ENCODE results near the gene GLDN.

GLDN gene

DNA sequence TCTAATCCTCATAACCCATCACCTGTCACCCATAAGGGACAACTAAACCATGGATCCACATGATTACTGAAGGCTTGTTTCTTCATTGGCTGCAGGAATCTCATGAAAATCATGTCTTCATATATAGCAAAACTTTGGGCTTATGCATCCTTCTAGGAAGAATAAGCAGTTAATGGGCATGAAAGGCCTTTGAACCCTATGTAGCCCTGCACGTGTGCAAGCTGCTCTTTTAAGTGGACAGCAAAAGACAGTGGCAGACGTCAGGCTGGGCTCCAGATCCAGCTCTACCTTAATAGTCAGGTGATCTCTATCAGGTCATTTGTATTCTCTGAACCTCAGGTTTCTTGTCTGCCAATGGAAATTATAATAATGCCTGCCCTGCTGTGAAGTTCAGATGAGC lies 21.9 kb upstream of the GLDN start:
- H4K8ac ChIP-seq (ENCODE audit: low read depth, low read length), result no peak overlapping the region
- H3K23ac ChIP-seq (ENCODE audit: low read length), result no peak overlapping the region
- no peak overlapping the region for H3K9ac ChIP-seq (ENCODE audit: low read length)
- no peak overlapping the region for H2BK5ac ChIP-seq (ENCODE audit: low read length)
- H3K27me3 ChIP-seq (ENCODE audit: insufficient read depth, low read length, poor library complexity), result no peaks in the 10 kb centered on the region
- H3K18ac ChIP-seq (ENCODE audit: low read length), result no peak overlapping the region
- no peak overlapping the region for H2BK120ac ChIP-seq (ENCODE audit: low read depth, low read length)
- no peaks in the 10 kb centered on the region for H3K79me1 ChIP-seq (ENCODE audit: low read length)
- H3K36me3 ChIP-seq (ENCODE audit: control insufficient read depth, insufficient read depth, low read length), result no peaks in the 10 kb centered on the region
- no peak overlapping the region for H3K27ac ChIP-seq (ENCODE audit: low read depth, low read length)
- H2AK5ac ChIP-seq (ENCODE audit: low read length), result no peak overlapping the region
- no peak overlapping the region for H3K4me3 ChIP-seq (ENCODE audit: low read length)
- H4K5ac ChIP-seq (ENCODE audit: low read length), result no peak overlapping the region
- H3K79me2 ChIP-seq (ENCODE audit: control insufficient read depth, insufficient read depth, low read length), result no peaks in the 10 kb centered on the region
- DNase-seq, result no peak
- H3K56ac ChIP-seq (ENCODE audit: low read length), result no peak overlapping the region
- no CpG with 5 or more reads among the region's 2 CpGs for WGBS (ENCODE audit: extremely low coverage, insufficient coverage, low lambda C conversion rate)
- no peak overlapping the region for H3K4me2 ChIP-seq (ENCODE audit: low read length)
- H3K4me1 ChIP-seq (ENCODE audit: control insufficient read depth, low read depth, low read length), result no peaks in the 10 kb centered on the region
- H3K4ac ChIP-seq (ENCODE audit: low read depth, low read length), result no peak overlapping the region
- H2BK15ac ChIP-seq (replicated peaks; ENCODE audit: low read depth), result no peak overlapping the region

DNA sequence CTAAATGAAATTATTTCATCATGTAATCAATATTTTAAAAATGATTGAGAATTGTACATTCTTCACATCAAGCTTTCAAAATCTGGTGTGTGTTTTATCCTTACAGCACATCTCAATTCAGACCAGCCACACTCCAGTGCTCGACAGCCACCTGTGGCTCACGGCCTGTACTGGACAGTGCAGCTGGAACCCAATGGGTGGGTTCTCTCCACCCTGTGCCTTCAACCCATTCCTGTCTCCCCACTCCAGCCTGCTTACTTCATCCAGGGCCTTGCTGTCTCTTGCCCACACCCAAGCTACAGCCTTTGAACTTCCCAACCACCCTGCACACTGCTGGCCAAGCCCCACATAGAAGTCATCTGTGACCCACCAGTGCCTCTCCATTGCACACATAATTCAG lies 20.6 kb upstream of the GLDN start:
- Histone ChIP-seq H2BK15ac (replicated peaks; ENCODE audit: low read depth) (no peak overlapping the region), H4K5ac (ENCODE audit: low read length) (no peak overlapping the region), H3K79me2 (ENCODE audit: control insufficient read depth, insufficient read depth, low read length) (no peaks in the 10 kb centered on the region), H3K27ac (ENCODE audit: low read depth, low read length) (no peak overlapping the region), H3K4me2 (ENCODE audit: low read length) (no peak overlapping the region), H3K4me3 (ENCODE audit: low read length) (no peak overlapping the region), H3K79me1 (ENCODE audit: low read length) (no peaks in the 10 kb centered on the region), H3K36me3 (ENCODE audit: control insufficient read depth, insufficient read depth, low read length) (no peaks in the 10 kb centered on the region), H3K4ac (ENCODE audit: low read depth, low read length) (no peak overlapping the region), H3K9ac (ENCODE audit: low read length) (no peak overlapping the region), H4K8ac (ENCODE audit: low read depth, low read length) (no peak overlapping the region), H2BK5ac (ENCODE audit: low read length) (no peak overlapping the region), H3K56ac (ENCODE audit: low read length) (no peak overlapping the region), H2BK120ac (ENCODE audit: low read depth, low read length) (no peak overlapping the region), H2AK5ac (ENCODE audit: low read length) (no peak overlapping the region), H3K23ac (ENCODE audit: low read length) (no peak overlapping the region), H3K18ac (ENCODE audit: low read length) (no peak overlapping the region), H3K4me1 (ENCODE audit: control insufficient read depth, low read depth, low read length) (no peaks in the 10 kb centered on the region), H3K27me3 (ENCODE audit: insufficient read depth, low read length, poor library complexity) (no peaks in the 10 kb centered on the region)
- no peak for DNase-seq
- WGBS (ENCODE audit: extremely low coverage, insufficient coverage, low lambda C conversion rate), result no CpG with 5 or more reads among the region's 2 CpGs

DNA sequence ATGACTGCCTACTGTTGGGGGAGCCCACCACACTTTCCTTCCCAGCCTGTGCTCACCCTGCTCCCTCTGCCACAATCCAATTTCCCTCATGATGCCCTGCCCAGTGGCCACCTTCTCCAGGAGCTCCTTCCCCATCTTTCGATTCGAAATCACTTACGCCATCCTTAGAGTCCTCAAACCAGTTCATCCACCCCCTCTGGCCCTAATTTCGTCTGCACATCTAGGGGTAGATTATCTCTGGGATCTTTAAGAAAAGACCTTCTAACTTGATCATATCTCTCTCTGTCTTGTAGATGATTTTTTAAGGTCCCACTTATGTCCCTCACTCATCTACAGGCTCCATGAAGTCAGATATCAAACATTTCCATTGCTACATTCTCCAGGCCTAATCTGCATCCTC lies 20.1 kb upstream of the GLDN start:
- Histone ChIP-seq H2AK5ac (ENCODE audit: low read length) (no peak overlapping the region), H2BK15ac (replicated peaks; ENCODE audit: low read depth) (no peak overlapping the region), H3K4me2 (ENCODE audit: low read length) (no peak overlapping the region), H3K79me1 (ENCODE audit: low read length) (no peaks in the 10 kb centered on the region), H3K9ac (ENCODE audit: low read length) (no peak overlapping the region), H3K4me3 (ENCODE audit: low read length) (no peak overlapping the region), H2BK5ac (ENCODE audit: low read length) (no peak overlapping the region), H4K8ac (ENCODE audit: low read depth, low read length) (no peak overlapping the region), H3K18ac (ENCODE audit: low read length) (no peak overlapping the region), H3K4me1 (ENCODE audit: control insufficient read depth, low read depth, low read length) (no peaks in the 10 kb centered on the region), H3K23ac (ENCODE audit: low read length) (no peak overlapping the region), H4K5ac (ENCODE audit: low read length) (no peak overlapping the region), H3K79me2 (ENCODE audit: control insufficient read depth, insufficient read depth, low read length) (no peaks in the 10 kb centered on the region), H3K4ac (ENCODE audit: low read depth, low read length) (no peak overlapping the region), H2BK120ac (ENCODE audit: low read depth, low read length) (no peak overlapping the region), H3K36me3 (ENCODE audit: control insufficient read depth, insufficient read depth, low read length) (no peaks in the 10 kb centered on the region), H3K27me3 (ENCODE audit: insufficient read depth, low read length, poor library complexity) (no peaks in the 10 kb centered on the region), H3K27ac (ENCODE audit: low read depth, low read length) (no peak overlapping the region), H3K56ac (ENCODE audit: low read length) (no peak overlapping the region)
- no peak for DNase-seq
- no CpG with 5 or more reads among the region's 4 CpGs for WGBS (ENCODE audit: extremely low coverage, insufficient coverage, low lambda C conversion rate)

DNA sequence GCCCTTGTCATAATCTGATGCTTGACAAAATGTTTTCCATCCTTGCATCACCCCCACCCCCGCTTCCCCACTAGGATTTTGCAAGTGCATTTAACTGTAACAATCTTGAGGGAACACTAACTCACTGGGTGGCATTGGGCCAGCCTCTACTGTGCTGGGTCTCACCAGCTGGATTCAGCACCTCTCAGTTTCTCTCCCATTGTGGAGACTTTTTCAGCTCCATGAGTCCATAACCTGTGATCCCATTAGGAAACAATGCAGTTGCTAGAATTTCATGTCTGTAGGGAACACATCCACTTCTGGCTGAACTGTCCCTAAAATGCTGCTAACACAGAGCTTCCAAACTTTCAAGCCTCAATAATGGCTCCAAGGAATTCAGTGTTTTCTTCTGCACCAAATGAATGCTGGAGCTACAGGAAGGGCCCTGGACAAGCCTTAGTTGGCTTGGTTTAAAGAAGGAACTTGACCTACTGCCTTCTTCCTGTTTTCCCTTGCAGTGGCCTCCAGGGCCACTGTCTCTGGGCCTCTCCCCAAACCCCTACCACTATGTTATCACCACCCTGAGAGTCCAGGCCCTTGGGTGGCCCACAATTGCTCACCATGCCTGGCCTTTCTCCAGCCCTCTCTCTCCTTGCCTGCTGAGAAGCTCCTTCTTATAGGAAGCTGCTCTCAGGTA lies 18.7 kb upstream of the GLDN start:
- DNase-seq, result no peak
- Histone ChIP-seq H3K4ac (ENCODE audit: low read depth, low read length) (no peak overlapping the region), H2BK5ac (ENCODE audit: low read length) (no peak overlapping the region), H3K27me3 (ENCODE audit: insufficient read depth, low read length, poor library complexity) (no peaks in the 10 kb centered on the region), H3K79me1 (ENCODE audit: low read length) (no peaks in the 10 kb centered on the region), H2BK15ac (replicated peaks; ENCODE audit: low read depth) (no peak overlapping the region), H3K27ac (ENCODE audit: low read depth, low read length) (no peak overlapping the region), H2AK5ac (ENCODE audit: low read length) (no peak overlapping the region), H2BK120ac (ENCODE audit: low read depth, low read length) (no peak overlapping the region), H3K4me2 (ENCODE audit: low read length) (no peak overlapping the region), H3K36me3 (ENCODE audit: control insufficient read depth, insufficient read depth, low read length) (no peaks in the 10 kb centered on the region), H4K8ac (ENCODE audit: low read depth, low read length) (no peak overlapping the region), H3K79me2 (ENCODE audit: control insufficient read depth, insufficient read depth, low read length) (no peaks in the 10 kb centered on the region), H3K4me1 (ENCODE audit: control insufficient read depth, low read depth, low read length) (no peaks in the 10 kb centered on the region), H4K5ac (ENCODE audit: low read length) (no peak overlapping the region), H3K9ac (ENCODE audit: low read length) (no peak overlapping the region), H3K18ac (ENCODE audit: low read length) (no peak overlapping the region), H3K23ac (ENCODE audit: low read length) (no peak overlapping the region), H3K4me3 (ENCODE audit: low read length) (no peak overlapping the region), H3K56ac (ENCODE audit: low read length) (no peak overlapping the region)
- no CpG with 5 or more reads among the region's 1 CpG for WGBS (ENCODE audit: extremely low coverage, insufficient coverage, low lambda C conversion rate)

DNA sequence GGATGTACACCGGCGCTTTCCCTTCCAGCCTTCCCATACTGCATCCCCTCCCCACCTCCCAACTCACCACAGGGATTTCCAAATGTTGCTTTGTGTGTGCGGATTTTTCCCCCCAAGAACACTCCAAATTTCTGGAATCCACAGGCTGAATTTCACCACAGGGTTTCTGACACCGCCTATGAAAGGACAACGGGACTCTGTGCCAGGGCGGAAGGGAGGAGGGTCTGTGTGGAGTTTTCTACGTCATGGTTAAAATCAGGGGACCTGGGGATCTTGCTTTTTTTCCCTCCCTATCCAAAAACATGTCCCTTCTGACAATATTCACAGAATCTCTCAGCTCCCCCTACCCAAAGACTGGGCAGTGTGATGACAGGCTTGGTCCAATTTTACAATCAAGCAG lies 17.7 kb upstream of the GLDN start:
- Histone ChIP-seq H3K4me3 (ENCODE audit: low read length) (no peak overlapping the region), H2BK15ac (replicated peaks; ENCODE audit: low read depth) (no peak overlapping the region), H3K27ac (ENCODE audit: low read depth, low read length) (no peak overlapping the region), H2BK5ac (ENCODE audit: low read length) (no peak overlapping the region), H3K4ac (ENCODE audit: low read depth, low read length) (no peak overlapping the region), H2AK5ac (ENCODE audit: low read length) (no peak overlapping the region), H3K56ac (ENCODE audit: low read length) (no peak overlapping the region), H3K4me1 (ENCODE audit: control insufficient read depth, low read depth, low read length) (no peaks in the 10 kb centered on the region), H4K5ac (ENCODE audit: low read length) (no peak overlapping the region), H4K8ac (ENCODE audit: low read depth, low read length) (no peak overlapping the region), H3K36me3 (ENCODE audit: control insufficient read depth, insufficient read depth, low read length) (no peaks in the 10 kb centered on the region), H3K79me1 (ENCODE audit: low read length) (no peaks in the 10 kb centered on the region), H3K79me2 (ENCODE audit: control insufficient read depth, insufficient read depth, low read length) (no peaks in the 10 kb centered on the region), H3K27me3 (ENCODE audit: insufficient read depth, low read length, poor library complexity) (no peaks in the 10 kb centered on the region), H3K9ac (ENCODE audit: low read length) (no peak overlapping the region), H2BK120ac (ENCODE audit: low read depth, low read length) (no peak overlapping the region), H3K18ac (ENCODE audit: low read length) (no peak overlapping the region), H3K23ac (ENCODE audit: low read length) (no peak overlapping the region), H3K4me2 (ENCODE audit: low read length) (no peak overlapping the region)
- DNase-seq, result no peak
- WGBS (ENCODE audit: extremely low coverage, insufficient coverage, low lambda C conversion rate), result no CpG with 5 or more reads among the region's 7 CpGs

DNA sequence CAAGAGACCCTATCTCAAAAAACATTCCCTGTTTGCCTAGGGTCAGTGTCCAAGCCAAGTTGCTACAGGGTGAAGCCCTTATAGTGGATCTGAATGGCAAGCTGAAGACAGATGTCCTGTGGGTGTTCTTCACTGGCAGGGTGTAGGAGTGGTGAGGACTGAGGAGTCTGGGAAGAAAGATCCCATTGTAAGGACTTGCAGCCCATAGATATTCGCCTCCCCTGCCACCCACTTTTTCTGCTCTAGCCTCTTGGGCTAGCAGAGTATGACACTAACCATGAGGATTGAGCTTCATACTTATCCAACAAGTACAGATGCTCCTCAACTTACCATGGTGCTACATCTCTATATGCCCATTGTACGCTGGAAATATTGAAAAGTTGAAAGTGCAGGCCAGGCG lies 16.3 kb upstream of the GLDN start:
- H3K79me1 ChIP-seq (ENCODE audit: low read length), result no peaks in the 10 kb centered on the region
- no peak overlapping the region for H3K4ac ChIP-seq (ENCODE audit: low read depth, low read length)
- H3K4me2 ChIP-seq (ENCODE audit: low read length), result no peak overlapping the region
- no CpG with 5 or more reads among the region's 3 CpGs for WGBS (ENCODE audit: extremely low coverage, insufficient coverage, low lambda C conversion rate)
- no peak overlapping the region for H3K23ac ChIP-seq (ENCODE audit: low read length)
- H3K4me1 ChIP-seq (ENCODE audit: control insufficient read depth, low read depth, low read length), result no peaks in the 10 kb centered on the region
- no peaks in the 10 kb centered on the region for H3K27me3 ChIP-seq (ENCODE audit: insufficient read depth, low read length, poor library complexity)
- H2BK120ac ChIP-seq (ENCODE audit: low read depth, low read length), result no peak overlapping the region
- H3K18ac ChIP-seq (ENCODE audit: low read length), result no peak overlapping the region
- H4K8ac ChIP-seq (ENCODE audit: low read depth, low read length), result no peak overlapping the region
- no peak overlapping the region for H3K4me3 ChIP-seq (ENCODE audit: low read length)
- H3K79me2 ChIP-seq (ENCODE audit: control insufficient read depth, insufficient read depth, low read length), result no peaks in the 10 kb centered on the region
- no peak overlapping the region for H3K56ac ChIP-seq (ENCODE audit: low read length)
- no peak overlapping the region for H4K5ac ChIP-seq (ENCODE audit: low read length)
- no peak overlapping the region for H2BK5ac ChIP-seq (ENCODE audit: low read length)
- no peak overlapping the region for H3K9ac ChIP-seq (ENCODE audit: low read length)
- no peaks in the 10 kb centered on the region for H3K36me3 ChIP-seq (ENCODE audit: control insufficient read depth, insufficient read depth, low read length)
- H2AK5ac ChIP-seq (ENCODE audit: low read length), result no peak overlapping the region
- no peak overlapping the region for H2BK15ac ChIP-seq (replicated peaks; ENCODE audit: low read depth)
- no peak for DNase-seq
- H3K27ac ChIP-seq (ENCODE audit: low read depth, low read length), result no peak overlapping the region

Measured in mesendoderm (in vitro differentiated cells).